ENCODE measurements around the gene C1QTNF8.
"Not testable (repeated sequence)": the region's sequence is repeated elsewhere in the genome, so short reads cannot be mapped to it uniquely, and the experiment has no call there.

Gene C1QTNF8

DNA sequence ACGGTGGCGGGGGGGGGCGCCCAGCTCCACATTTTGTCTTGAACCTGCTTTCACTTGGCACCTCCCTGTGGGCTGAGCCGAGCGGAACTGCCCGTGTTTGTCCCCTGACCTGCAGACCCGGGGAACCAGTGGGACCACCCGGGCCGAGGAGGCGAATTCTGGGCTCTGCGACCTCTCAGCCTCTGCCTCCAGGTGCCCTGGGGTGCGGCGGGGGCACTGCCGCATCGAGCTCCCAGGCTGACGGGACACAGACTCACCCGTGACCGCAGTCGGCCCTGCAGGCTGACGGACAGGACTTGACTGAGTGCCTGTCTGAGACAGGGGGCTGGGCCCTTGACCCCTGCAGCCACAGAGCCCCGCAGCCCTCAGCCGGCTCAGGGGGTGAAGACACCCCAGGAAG, 11.1 kb upstream of the C1QTNF8 start:
- no peak for DNase-seq

DNA sequence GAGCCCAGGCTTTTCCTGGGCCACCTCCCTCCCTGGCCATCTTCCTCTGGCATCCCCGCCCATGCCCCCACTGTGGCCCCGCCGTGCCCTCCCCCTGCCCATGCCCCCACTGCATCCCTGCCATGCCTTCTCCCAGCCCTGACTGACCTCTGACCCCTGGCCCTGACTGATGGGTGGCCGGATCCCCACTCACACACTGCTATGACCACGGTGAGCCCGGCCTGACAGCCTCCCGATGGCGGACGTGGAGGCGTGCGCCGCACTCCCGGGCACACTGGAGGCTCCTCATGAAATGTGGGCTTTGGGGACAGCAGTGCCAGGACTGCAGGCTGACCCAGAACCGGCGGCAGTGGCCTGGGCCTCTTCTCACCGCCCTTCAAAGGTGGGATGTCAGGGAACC, 10.6 kb upstream of the C1QTNF8 start:
- DNase-seq = no peak

DNA sequence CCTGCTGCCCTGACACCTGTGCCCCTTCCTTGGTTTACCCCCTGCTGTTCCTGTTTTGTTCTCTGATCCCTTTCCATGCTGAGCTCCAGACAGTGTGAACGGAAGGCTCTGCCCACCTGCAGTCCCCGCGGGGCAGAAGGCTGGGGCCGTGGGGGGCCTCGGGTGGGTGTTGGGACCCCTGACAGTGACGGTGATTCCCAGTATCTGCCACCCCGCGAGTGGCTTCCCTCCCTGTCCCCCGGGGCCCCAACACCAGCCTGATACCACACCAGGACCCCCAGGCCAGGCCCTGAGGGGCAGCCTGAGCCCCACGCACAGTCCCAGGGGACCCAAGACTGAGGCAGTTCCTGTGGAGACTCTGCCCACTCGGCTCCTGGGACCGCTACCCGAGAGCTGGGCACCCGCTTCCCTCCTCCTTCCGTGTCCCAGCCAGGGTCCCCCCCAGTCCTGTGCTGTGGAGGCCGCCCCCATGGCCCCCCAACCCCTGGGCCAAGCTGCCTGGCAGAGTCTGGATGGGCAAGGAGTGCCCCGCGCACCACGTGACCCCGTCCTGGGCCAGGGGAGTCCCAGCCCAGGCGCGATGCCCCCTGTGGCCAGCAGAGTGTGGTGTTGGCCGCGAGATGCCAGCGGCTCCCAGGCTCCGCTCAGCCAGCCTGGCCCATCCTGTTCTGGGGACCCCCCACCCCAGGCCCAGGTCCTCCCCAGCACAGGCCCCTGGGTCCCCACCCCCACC, 10.0 kb upstream of the C1QTNF8 start:
- DNase-seq = peak; percentile 23

DNA sequence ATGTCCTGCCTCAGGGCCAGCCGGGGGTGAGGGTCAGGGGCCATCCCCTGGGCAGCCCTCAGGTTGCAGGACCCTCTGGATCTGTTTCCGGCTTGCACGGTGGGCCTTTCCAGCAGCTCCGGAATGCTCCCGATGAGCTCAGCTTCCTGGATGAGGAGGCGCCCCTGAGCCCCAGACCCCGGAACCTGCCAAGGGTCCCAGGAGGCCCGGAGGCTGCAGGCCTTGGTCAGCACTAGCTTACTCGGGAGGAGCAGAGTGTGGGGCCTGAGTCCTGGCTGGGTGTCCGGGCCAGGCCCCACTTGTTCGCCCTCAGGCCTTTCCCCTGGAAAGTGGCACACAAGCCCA, 7.6 kb upstream of the C1QTNF8 start:
- no peak for DNase-seq

DNA sequence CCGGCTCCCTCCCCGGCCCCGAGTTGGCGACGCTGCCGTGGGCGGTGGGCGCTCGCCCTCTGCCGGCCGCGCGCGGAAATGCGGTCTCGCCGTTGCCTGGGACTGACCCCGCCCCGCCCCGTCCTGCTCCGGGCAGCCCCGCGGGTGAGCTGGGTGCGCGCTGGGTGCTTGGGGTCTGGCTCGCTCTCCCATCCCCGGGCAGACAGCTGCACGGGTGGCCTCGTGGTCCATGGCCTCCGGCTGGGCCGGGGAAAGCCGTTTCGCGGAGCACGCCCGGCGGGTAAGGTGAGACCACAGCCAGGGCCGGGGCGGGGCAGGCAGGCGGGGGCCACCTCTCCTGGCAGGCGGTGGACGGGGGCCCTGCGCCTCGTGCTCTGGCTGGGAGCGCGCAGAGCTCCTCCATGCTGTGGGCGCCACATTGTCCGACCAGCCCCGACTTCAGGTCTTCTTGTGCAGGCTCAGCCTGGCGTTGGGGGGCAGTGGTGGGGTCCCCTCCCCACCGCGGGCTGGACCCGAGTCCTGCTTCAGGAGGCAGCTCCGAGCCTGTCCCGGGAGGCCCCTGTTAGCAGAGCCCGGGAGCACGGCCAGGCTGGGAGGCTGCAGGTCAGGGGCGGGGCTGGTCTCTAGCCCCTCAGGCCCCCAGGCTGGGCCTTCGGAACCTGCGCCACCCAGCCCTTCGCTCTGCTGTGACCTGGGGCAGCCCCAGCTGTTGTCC, 7.0 kb upstream of the C1QTNF8 start:
- DNase-seq = peak; percentile 16

DNA sequence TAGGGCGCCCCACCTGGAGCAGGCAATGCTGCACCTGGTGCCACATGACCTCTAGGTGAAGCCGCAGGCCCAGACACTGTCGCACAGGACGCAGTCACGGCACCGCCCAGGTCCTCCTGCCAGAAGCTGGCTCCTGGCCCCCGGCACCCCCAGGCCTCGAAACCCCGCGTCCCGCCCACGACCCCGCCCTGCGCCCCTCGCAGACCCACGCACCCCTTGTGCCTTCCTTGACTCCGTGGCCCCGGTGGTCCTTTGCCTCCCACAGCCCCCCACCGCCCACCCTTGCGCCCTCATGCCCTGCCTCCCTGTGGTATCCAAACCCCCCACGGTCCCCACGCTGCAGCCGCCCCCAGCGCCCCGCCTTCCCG, 6.3 kb upstream of the C1QTNF8 start:
- DNase-seq = no peak

DNA sequence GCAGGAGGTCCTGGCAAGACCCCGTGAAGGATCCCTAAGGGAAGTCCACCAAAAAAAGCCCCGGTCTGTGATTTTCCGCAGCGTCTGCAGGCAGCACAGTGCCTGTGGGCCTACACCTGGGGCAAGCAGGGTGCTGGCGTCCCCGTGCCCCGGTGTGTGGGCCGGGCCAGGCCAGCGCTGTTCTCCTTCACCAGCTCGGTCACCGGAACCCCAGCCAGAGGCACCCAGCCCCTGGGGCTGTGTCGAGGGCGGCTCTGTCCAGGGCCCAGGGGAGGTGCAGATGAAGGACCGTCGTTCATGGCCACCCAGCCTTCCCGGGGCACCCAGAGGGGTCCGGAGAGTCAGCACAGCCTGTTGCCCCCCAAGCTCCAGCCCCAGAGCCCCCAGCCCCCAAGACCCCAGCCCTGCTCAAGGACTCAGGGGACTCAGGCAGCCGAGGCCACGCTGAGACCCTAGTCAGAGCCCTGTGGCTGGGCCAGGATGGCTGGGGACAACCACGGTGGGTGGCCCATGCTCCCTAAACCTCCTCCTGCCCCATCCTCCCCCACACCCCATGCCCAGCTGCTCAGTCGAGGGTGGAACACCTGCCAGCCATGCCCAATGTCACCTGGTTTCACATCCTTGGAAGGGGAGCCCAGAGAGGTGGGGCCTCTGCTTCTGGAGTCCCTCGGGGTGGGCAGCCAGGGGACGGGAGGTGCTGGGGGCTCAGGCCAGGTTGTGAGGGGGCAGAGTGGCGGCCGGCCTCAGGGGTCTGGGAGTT, 5.7 kb upstream of the C1QTNF8 start:
- DNase-seq = no peak

DNA sequence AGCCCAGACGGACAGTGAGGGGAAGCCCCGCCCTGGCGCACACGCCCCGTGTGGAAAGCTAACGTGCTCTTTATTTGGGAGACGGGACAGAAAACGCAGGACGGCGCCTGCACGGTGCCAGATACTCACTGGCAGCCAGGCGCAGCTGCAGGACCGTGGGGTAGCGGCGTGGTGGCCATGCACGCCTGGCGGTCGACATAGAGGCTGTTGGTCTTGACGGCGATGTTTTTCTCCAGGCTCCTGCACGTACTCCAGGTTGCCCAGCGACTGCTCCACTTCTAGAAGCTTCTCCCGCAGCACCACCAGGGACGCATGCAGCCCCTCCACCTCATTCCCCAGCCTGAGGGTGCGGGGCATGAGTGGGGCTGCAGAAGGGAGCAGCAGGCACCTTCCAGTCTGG, 5.1 kb upstream of the C1QTNF8 start:
- no peak for DNase-seq

DNA sequence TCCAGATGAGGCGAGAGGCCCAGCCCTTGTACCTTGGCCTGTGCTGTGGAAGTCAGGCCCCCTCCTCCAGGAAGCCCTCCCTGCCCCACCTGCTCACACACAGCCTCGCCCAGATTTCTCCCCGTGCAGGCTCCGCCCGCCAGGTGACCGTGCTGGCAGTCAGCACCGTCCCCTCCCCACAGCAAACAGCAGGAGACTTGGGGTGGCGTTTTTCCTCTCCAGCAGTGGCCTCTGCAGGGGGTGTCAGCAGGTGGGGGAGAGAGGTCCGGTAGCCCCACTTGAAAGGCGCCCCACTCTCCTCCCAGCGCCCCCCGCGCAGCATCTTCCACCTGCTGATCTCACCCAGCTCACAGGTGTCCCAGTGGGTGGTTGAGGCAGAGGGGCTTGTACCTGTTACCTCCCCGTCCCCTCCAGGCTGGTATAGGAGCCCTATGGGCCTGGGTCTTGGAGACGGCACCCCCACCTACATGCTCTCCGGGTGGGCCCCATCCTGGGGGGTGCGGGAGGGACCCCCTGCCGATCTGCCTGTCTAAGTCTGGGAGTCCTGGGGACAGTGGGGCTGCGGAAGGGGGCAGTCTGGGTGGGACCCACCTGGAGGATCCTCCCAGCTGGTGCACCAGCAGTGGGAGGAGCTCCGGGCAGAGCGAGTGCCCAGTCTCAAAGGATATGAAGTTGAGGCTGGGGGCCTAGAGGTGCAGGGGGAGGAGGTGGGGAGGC, 4.2 kb upstream of the C1QTNF8 start:
- DNase-seq = no peak

DNA sequence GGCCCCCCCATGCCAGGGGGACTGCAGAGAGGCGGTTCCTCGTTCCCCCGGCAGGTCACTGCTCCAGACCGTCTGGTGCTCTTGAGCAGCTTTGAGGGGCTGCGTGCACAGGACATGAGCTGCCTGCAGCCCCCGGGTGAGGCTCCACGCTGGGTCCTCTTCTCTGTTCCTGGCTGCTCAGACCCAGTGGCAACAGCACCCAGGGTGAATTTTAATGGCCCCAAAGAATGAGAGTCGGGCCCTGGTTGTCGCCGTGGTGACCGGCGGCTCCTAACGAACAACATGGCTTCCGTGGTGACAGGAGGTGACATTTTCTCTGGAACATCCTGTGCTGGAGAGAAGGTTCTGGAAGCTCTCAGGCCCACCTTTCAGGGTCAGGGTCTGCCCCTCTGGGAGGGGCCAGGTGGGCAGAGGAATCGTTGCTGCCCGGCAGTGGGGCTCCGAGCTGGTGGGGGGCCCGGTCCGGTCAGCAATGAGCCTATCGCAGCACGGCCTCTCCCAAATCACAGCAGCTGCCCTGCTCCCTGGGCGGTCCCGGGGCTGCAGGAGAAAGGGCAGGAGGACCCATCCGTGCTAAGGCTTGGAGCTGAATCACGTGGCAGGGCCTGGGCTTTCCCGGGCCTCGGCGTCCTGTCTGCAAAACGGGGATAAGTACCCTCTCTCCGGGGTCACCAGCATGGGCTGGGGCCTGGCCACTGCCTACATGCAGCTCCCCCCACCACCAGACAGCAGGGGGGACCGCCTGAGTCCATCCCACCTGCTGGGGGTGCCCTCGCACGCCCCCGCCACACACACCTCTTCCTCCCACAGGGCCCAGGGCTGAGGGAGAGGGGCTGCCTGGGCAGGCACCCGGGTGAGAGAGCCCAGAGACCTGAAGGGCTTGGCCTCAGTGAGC, 3.4 kb upstream of the C1QTNF8 start:
- no peak for DNase-seq

DNA sequence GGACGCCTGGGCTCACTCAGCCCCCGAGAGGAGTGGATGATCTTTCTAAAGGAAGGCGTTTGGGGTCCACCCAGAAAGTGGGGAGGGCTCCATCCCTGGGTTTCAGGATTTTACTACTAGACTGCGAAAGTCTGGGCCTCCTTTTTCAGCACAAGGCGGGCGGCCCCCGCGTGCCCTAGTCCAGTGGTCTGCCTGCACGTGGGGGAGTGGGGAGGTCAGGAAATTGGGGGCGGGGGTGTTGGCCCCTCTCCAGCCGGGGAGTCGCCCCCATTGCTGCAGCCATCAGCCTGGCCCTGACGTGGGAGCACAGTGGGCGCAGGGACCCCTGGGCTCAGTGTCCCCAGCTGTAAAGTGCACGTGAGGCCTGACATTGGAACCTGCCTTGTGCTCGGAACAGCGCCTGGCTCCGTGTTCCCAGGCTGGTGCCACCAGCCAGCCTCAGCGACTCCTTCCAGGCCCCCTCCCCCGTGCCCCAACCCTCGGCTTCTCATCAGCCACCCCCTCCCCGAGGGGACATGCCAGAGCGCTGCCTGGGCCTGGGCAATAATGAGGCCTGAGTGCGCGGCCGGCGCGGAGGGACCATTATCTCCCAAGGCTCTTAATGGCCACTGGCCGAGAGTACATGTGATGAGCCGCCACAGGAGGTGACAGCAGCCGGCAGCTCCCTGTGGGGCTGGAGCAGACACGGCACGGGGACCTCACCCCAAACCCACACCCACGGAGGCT, 2.4 kb upstream of the C1QTNF8 start:
- DNase-seq = no peak

DNA sequence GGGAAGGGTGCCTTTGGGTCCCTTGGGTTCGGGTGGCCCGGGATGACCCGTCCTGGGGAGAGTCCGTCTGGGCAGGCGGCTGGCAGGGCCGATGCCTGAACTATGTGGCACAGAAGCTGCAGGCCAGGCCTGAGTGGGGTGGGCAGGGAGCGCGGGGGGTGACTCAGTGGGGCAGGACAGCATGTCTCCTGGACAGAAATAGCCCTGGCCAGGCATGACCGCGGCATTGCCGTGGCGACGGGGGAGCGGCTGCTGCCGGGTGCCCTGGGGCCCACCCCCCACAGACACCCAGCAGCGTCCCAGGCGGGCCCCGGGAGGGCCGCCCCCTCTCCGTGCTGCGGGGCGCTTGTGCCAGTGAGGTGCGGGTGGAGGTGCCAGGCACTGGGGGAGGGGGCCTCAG, 1.8 kb upstream of the C1QTNF8 start:
- no peak for DNase-seq

DNA sequence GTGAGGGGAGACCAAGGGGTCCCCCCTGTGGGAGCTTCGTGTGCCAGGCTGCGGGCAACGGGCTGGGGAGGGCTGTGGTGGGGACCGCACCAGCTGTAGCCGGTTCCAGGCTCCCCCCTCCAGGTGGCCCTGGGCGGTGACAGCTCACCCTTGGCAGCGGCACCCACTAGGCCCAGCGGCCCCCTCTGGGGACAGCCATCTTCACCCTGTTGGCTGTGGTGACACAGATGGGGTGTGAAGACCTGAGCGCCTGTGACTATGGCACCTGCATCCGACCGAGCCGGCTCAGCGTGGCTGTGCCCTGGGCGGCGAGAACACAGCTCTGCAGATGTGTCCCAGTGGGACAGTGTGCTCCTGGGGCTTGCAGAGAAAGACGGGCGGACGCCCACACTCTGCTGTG, 1.1 kb upstream of the C1QTNF8 start:
- DNase-seq = no peak

DNA sequence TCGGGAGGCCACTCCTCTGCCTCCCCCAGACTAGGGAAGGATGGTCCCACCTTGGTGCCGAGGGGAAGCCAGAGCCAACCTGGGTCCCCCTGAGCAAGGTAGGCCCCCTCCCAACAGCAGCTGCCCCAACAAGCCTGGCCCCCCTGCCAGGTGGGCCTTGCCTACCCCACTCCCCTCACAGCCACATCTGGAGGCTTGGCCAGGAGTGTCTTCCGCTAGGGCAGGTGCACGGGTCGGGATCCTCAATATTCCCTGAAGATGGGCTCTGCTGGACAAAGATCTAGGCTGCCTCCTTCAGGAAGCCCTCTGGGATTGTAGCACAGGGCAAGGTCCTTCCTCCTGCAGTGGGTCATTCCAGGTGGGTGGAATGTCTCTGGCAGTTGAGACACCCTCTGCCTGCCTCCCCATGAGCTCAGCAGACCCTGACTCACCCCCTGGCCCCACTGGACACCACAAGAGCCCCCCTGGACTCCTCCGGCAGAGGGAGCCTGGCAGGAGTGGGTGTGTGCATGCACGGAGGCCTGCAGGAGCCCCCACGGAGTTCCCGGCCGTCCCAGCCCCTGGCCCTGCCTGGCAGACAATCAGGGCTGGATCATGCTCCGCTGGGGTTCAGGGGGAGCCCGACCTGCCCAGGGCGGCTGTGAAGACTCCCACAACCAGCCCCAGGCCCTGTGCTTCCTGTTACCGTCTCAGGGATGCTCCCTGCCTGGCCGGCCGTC, 435 bp downstream of the C1QTNF8 start:
- no peak for DNase-seq

DNA sequence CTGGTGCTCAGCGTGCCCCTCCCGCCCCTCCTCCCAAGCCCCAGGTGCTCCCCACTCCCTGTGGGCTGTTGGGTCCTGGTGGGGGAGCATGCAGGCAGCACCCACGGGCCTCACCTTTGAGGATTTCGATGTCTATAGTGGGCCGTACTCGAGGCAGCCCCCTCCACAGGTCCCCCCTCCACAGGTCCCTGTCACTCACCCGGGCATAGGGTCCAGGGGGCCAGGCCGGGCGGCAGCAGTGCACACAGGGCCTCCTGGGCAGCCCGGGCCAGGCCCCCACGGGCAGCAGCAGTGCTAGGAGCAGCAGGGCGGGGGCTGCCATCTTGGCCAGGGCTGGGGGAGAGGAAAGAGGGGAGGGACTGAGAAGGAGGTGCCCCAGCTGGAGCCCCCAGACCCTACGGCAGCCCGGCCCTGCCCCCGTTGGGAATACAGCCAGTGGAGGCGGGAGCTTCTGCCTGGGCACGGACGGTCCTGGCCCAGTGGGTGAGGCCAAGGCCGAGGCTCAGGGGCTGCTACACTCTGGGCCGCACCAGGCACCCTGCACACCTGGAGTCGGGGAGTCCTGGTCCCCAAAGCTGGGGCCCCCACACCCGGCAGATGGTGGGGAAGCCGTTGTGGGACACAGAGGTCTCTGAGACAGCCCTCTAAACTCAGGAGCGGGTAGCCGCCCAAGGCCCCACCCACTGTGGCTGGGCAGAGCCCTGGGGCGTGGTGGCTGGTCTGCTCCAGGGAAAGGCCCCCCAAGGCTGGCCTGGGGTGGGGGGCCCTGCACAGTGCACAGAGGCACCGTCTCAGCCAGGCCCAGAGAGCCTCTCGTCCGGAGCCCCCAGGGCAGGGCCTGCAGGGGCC, 1.2 kb downstream of the C1QTNF8 start:
- no peak for DNase-seq

DNA sequence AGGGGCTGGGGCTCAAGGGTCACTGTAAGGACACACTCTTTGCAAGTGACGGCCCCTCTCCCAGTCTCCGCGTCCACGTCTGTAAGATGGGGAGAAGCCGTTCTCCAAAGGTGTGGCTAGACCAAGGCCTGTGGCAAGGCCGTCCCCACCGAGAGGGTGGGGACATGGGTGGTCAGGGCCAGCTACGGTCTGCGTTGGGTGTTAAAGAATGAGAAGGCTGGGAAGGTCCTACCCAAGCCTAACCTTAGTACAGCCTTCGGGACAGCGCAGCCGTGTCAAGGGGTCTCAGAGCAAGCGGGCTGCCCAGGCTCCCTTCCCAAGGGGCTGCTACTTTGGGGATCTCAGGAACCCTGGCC, 1.9 kb downstream of the C1QTNF8 start:
- DNase-seq = no peak

DNA sequence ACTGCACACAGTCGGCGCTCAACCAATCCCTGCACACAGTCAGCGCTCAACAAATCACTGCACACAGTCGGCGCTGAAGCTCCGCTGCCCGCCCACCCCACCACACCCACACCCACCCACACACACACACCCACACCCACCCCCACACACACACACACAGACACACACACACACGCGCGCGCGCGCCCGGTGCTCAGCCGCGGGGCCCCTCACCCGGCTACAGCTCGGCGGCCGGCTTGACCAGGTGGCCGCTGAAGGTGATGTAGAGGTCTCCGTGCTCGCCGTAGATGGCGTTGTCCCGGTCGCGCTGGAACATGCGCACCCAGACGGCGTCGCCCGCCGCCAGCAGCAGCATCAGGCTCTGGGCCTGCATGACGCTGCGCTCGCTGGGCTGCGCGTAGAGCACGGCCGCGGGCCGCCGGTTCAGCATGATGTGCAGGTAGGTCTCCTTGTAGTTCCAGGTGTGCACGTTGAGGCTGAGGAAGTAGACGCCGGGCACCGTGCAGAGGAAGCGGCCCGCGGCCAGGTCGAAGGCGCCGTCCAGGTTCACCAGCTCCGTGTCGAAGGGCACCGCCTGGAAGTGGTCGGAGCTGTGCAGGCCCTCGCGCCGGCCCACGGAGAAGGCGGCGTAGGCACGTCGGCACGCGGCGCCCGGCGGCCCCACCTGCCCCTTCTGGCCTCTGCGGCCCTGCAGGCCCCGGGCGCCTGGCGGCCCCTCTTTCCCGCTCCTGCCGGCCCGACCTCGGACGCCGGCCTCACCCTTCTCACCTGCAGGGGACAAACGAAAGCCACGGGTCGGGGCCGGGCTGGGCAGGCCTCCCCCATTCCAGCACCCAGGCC, 2.5 kb downstream of the C1QTNF8 start:
- peak; percentile 8 for DNase-seq

DNA sequence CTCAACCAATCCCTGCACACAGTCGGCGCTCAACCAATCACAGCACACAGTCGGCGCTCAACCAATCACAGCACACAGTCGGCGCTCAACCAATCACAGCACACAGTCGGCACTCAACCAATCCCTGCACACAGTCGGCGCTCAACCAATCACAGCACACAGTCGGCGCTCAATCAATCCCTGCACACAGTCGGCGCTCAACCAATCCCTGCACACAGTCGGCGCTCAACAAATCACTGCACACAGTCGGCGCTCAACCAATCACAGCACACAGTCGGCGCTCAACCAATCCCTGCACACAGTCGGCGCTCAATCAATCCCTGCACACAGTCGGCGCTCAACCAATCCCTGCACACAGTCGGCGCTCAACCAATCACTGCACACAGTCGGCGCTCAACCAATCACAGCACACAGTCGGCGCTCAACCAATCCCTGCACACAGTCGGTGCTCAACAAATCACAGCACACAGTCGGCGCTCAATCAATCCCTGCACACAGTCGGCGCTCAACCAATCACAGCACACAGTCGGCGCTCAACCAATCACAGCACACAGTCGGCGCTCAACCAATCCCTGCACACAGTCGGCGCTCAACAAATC, 3.3 kb downstream of the C1QTNF8 start:
- not testable (repeated sequence) for DNase-seq

Data from fibroblast of skin of right quadriceps (primary cell).